B cell (primary cell): ENCODE data around the gene SLC7A6. TPM values are rescaled to one million over a fixed set of nuclear protein-coding genes. Genes with fewer than 3 reads are reported as not detected.

Experiments
- ATAC-seq: fragments of 200-7000 bp; cut with Tn5 transposase; one replicate; pipeline ENCODE4 v1.10.0; 2021; ENCODE audit warnings: low read depth, mild to moderate bottlenecking, moderate number of reproducible peaks, moderate library complexity
- CTCF ChIA-PET: fragments of 350-600 bp; sonication (Branson Sonifier 250); formaldehyde crosslinking; loops from one replicate; lab custom pipeline; 2021; ENCODE audit warnings: antibody characterized with exemption, inconsistent platforms; lab: Charles Lee
- POLR2A ChIA-PET: fragments of 350-600 bp; sonication (Branson Sonifier 250); formaldehyde crosslinking; loops from one replicate; lab custom pipeline; 2021; ENCODE audit warnings: antibody characterized with exemption; lab: Charles Lee
- DNase-seq: peaks from one replicate; pipeline ENCODE4 v3.0.0; 2013
- H2AFZ ChIP-seq: 2 replicates; pipeline ENCODE4 v1.6.1; 2012; ENCODE audit warnings: mild to moderate bottlenecking, low read depth, low read length; ENCODE audit not compliant: insufficient read depth, poor library complexity, severe bottlenecking
- H3K27ac ChIP-seq, 2 donors: 1 replicate in 1 of 2; 2 replicates in 1 of 2; pipeline ENCODE4 v1.5.1; 2012 to 2013; ENCODE audit warnings: low read length in 2 of 2, mild to moderate bottlenecking in 2 of 2, moderate library complexity in 1 of 2
- H3K27me3 ChIP-seq, 4 experiments: fragments of 200-600 bp in 1 of 4; sonication (generic) in 1 of 4; replicated peaks in 1 of 4; 1 replicate in 2 of 4; 2 replicates in 2 of 4; pipeline versions ENCODE4 v1.6.1 to v1.7.0; 2013 to 2016; ENCODE audit warnings: low read length in 3 of 4, mild to moderate bottlenecking in 2 of 4, mixed read lengths in 1 of 4, moderate library complexity in 1 of 4; ENCODE audit not compliant: insufficient read depth in 4 of 4, control insufficient read depth in 3 of 4; ENCODE audit errors: control extremely low read depth in 1 of 4
- H3K36me3 ChIP-seq, 2 experiments: replicated peaks in 1 of 2; 1 replicate in 1 of 2; 2 replicates in 1 of 2; pipeline versions ENCODE4 v1.6.1 to v1.7.1; 2013; ENCODE audit warnings: low read length in 1 of 2; ENCODE audit not compliant: insufficient read depth in 2 of 2, control insufficient read depth in 1 of 2; ENCODE audit errors: control extremely low read depth in 1 of 2, extremely low read depth in 1 of 2
- H3K4me1 ChIP-seq, 2 donors: fragments of 200-600 bp in 1 of 2; sonication (generic) in 1 of 2; 1 replicate in 1 of 2; 2 replicates in 1 of 2; pipeline versions ENCODE4 v1.5.1 to v1.6.1; 2013 to 2017; ENCODE audit warnings: low read length in 2 of 2; ENCODE audit not compliant: control insufficient read depth in 2 of 2, insufficient read depth in 2 of 2
- H3K4me2 ChIP-seq: replicated peaks from 2 replicates; pipeline ENCODE3; 2012; ENCODE audit warnings: mild to moderate bottlenecking, low read depth, low read length; ENCODE audit not compliant: poor library complexity, severe bottlenecking
- H3K4me3 ChIP-seq, 5 experiments: fragments of 200-600 bp in 1 of 5; sonication (generic) in 1 of 5; 1 replicate in 3 of 5; 2 replicates in 2 of 5; pipeline versions ENCODE4 v1.5.1 to v1.7.0; 2011 to 2016; ENCODE audit warnings: low read length in 4 of 5, mild to moderate bottlenecking in 4 of 5, low read depth in 2 of 5, control low read depth in 1 of 5, moderate library complexity in 1 of 5; ENCODE audit not compliant: insufficient read depth in 1 of 5; ENCODE audit errors: control extremely low read depth in 1 of 5, extremely low read depth in 1 of 5
- H3K79me2 ChIP-seq: fragments of 200-600 bp; sonication (generic); one replicate; pipeline ENCODE4 v1.6.0; 2016; ENCODE audit warnings: low read length; ENCODE audit not compliant: control insufficient read depth, insufficient read depth
- H3K9ac ChIP-seq: fragments of 200-600 bp; sonication (generic); 2 replicates; pipeline ENCODE4 v1.6.1; 2017; ENCODE audit warnings: mild to moderate bottlenecking, low read length, moderate library complexity
- H3K9me3 ChIP-seq, 3 donors: one replicate each; pipeline versions ENCODE4 v1.6.1 to v1.7.1; 2013; ENCODE audit warnings: low read length in 2 of 3; ENCODE audit not compliant: control insufficient read depth in 2 of 3, insufficient read depth in 1 of 3; ENCODE audit errors: control extremely low read depth in 1 of 3
- H4K20me1 ChIP-seq: 2 replicates; pipeline ENCODE4 v1.6.0; 2012; ENCODE audit warnings: mild to moderate bottlenecking, low read length; ENCODE audit not compliant: insufficient read depth, control insufficient read depth, poor library complexity, severe bottlenecking
- H3K27ac Mint-ChIP-seq: one replicate; pipeline ENCODE4 v1.8.0; 2021; ENCODE audit warnings: mixed read lengths
- H3K27me3 Mint-ChIP-seq: one replicate; pipeline ENCODE4 v1.8.0; 2021; ENCODE audit warnings: mixed read lengths
- H3K4me1 Mint-ChIP-seq: one replicate; pipeline ENCODE4 v1.8.0; 2021; ENCODE audit warnings: mixed read lengths
- H3K4me3 Mint-ChIP-seq: one replicate; pipeline ENCODE4 v1.8.0; 2021; ENCODE audit warnings: mixed read lengths
- H3K9me3 Mint-ChIP-seq: one replicate; pipeline ENCODE4 v1.8.0; 2022; ENCODE audit warnings: mixed read lengths; ENCODE audit not compliant: insufficient read depth
- CTCF ChIP-seq: fragments of 200-600 bp; IDR thresholded peaks from one replicate; pipeline ENCODE4 v1.8.0; 2022; ENCODE audit warnings: antibody characterized with exemption, mild to moderate bottlenecking
- EZH2 ChIP-seq: IDR thresholded peaks from 2 replicates; pipeline ENCODE4 v1.6.1; 2012; ENCODE audit warnings: borderline replicate concordance, low read depth, mild to moderate bottlenecking, moderate library complexity, low read length; ENCODE audit not compliant: insufficient read depth, poor library complexity, severe bottlenecking
- WGBS: methylation state at CpG from one replicate; pipeline ENCODE4 v1.1.5; 2013; ENCODE audit warnings: missing lambda C conversion rate; ENCODE audit not compliant: insufficient coverage; 5-methylcytosine and 5-hydroxymethylcytosine counted together
- intact Hi-C: fragments of 100-400 bp; cut with micrococcal nuclease; formaldehyde crosslinking; loops from one replicate; pipeline ENCODE4 v1.10.0; 2022
- polyA plus RNA-seq: library from polyadenylated mRNA; depleted of rRNA; stranded (reverse); fragments of >200 nt; gene quantifications from 2 replicates; pipeline ENCODE4 v1.2.3, GENCODE V29; 2012
- total RNA-seq, 2 donors: library from RNA; stranded (reverse); fragments of 120-200 nt in 1 of 2; gene quantifications; 1 replicate in 1 of 2; 2 replicates in 1 of 2; pipeline versions ENCODE4 v1.2.3 to v1.2.4, GENCODE V29; 2013 to 2022

SLC7A6 gene
- total and polyA plus RNA-seq, 2 donors (not counting 1 experiment from before 2014, with no cell fraction given): 73.8 to 85.1 TPM

DNA sequence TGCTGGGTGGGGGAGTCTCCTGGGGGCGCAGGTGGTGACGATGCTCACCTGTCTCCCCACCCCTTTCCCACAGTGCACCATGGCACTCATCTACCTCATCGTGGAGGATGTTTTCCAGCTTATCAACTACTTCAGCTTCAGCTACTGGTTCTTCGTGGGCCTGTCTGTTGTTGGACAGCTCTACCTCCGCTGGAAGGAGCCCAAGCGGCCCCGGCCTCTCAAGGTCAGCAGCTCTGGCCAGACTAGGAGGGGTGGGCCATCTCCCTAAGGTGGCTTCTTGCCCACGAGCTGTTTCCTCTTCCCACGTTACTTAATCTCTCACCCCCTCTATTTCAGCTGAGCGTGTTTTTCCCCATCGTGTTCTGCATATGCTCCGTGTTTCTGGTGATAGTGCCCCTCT lies 32.0 kb downstream of the SLC7A6 start:
- Histone ChIP-seq H3K27ac (no peak overlapping the region), H3K4me3 (no peak overlapping the region), H3K27me3 (no peaks in the 10 kb centered on the region), H3K79me2 (peaks cover 40% of the 10 kb centered on the region), H3K4me2 (no peak overlapping the region), H3K36me3 (peaks cover under 1 to 95% of the 10 kb centered on the region in 2 experiments), H3K9ac (no peak overlapping the region), H3K9me3 (no peaks in the 10 kb centered on the region), H3K4me1 (peaks cover 0 to 9% of the 10 kb centered on the region in 2 donors), H4K20me1 (peaks cover 14% of the 10 kb centered on the region), H2AFZ (no peak overlapping the region)
- TF ChIP-seq EZH2 (no peak), CTCF (no peak)
- intact Hi-C loops: no loop called here
- Mint-ChIP-seq H3K4me1 (peaks cover 12% of the 10 kb centered on the region), H3K27me3 (no peaks in the 10 kb centered on the region), H3K4me3 (no peak overlapping the region), H3K9me3 (no peaks in the 10 kb centered on the region), H3K27ac (no peak overlapping the region)
- CTCF ChIA-PET: interaction anchor here (0.7 to 4.2 kb wide), 4 partner anchors 32 to 58 kb away, joined by 3 to 30 read pairs (median 4); no protein-coding TSS in a partner anchor
- no peak for ATAC-seq
- 93% methylated on average over 12 of the region's 12 CpGs for WGBS
- DNase-seq: no peak
- POLR2A ChIA-PET: no interaction called here

- Mint-ChIP-seq H3K27me3 (no peaks in the 10 kb centered on the region), H3K4me1 (peaks cover 8% of the 10 kb centered on the region), H3K4me3 (no peak overlapping the region), H3K9me3 (no peaks in the 10 kb centered on the region), H3K27ac (peak overlapping the region; percentile 12)
- H3K79me2 ChIP-seq: peaks cover 36% of the 10 kb centered on the region
- no peak overlapping the region for H3K4me3 ChIP-seq
- peaks cover 0 to 95% of the 10 kb centered on the region in 2 experiments for H3K36me3 ChIP-seq
- DNase-seq: no peak
- POLR2A ChIA-PET: no interaction called here
- H3K4me2 ChIP-seq: no peak overlapping the region
- 95% methylated on average over 5 of the region's 6 CpGs for WGBS
- no peaks in the 10 kb centered on the region for H3K9me3 ChIP-seq
- no peaks in the 10 kb centered on the region for H3K27me3 ChIP-seq
- H3K27ac ChIP-seq: peak overlapping the region in 1 of 2 donors; percentile 30
- no peak for TF ChIP-seq EZH2
- no peak for TF ChIP-seq CTCF
- peaks cover 14% of the 10 kb centered on the region for H4K20me1 ChIP-seq
- CTCF ChIA-PET: interaction anchor here (0.7 to 4.2 kb wide), 4 partner anchors 32 to 58 kb away, joined by 3 to 30 read pairs (median 4); no protein-coding TSS in a partner anchor
- H2AFZ ChIP-seq: no peak overlapping the region
- no peak for ATAC-seq
- intact Hi-C loops: no loop called here
- H3K4me1 ChIP-seq: peaks cover 0 to 5% of the 10 kb centered on the region in 2 donors
- no peak overlapping the region for H3K9ac ChIP-seq
Measured at GRCh38 chr16:68296693-68297092, 32.4 kb downstream of the SLC7A6 start.
